ENCODE data around the gene DYRK2. TPM values are rescaled to one million over a fixed set of nuclear protein-coding genes. Genes with fewer than 3 reads are reported as not detected.

Gene DYRK2
- total and polyA plus RNA-seq, 4 donors, result 1.2 to 8.8 (median 4.9) TPM

- H3K9ac ChIP-seq (ENCODE audit: low read depth in 1 of 2, low read length in 2 of 2), result no peak overlapping the region
- H3K27ac ChIP-seq (ENCODE audit: low read depth in 1 of 2, low read length in 2 of 2), result no peak overlapping the region
- no peaks in the 10 kb centered on the region for H3K27me3 ChIP-seq (ENCODE audit: control insufficient read depth in 4 of 4, insufficient read depth in 4 of 4, low read length in 3 of 4)
- no peak overlapping the region for H3K4me3 ChIP-seq (ENCODE audit: low read depth in 1 of 3, low read length in 3 of 3)
- H3K9me3 ChIP-seq (ENCODE audit: control insufficient read depth in 4 of 4, low read length in 3 of 4), result no peaks in the 10 kb centered on the region
- no peaks in the 10 kb centered on the region for H3K36me3 ChIP-seq (ENCODE audit: control insufficient read depth in 4 of 4, insufficient read depth in 3 of 4, low read depth in 1 of 4, low read length in 3 of 4)
- DNase-seq (ENCODE audit: low spot score), result no peak
- WGBS, result 90% methylated on average over 4 of the region's 4 CpGs
- TF ChIP-seq HNF4A (conservative IDR thresholded peaks at IDR 0.05) (no peak), GABPA (IDR thresholded peaks at IDR 0.05 in 1 of 2, conservative IDR thresholded peaks at IDR 0.05 in 1 of 2) (no peak), RXRA (IDR thresholded peaks at IDR 0.05) (no peak), TAF1 (conservative IDR thresholded peaks at IDR 0.05) (no peak), HNF4G (IDR thresholded peaks at IDR 0.05) (no peak), EGR1 (IDR thresholded peaks at IDR 0.05; ENCODE audit: low read depth in 2 of 2) (no peak), NR2F2 (IDR thresholded peaks at IDR 0.05) (no peak), ZBTB33 (IDR thresholded peaks at IDR 0.05) (no peak), FOXA2 (IDR thresholded peaks at IDR 0.05) (no peak), CTCF (IDR thresholded peaks at IDR 0.05; ENCODE audit: low read depth, low read length, missing input control) (no peak), MAX (IDR thresholded peaks at IDR 0.05) (no peak), JUND (IDR thresholded peaks at IDR 0.05) (no peak), REST (IDR thresholded peaks at IDR 0.05) (no peak)
- H3K4me1 ChIP-seq (ENCODE audit: control insufficient read depth in 4 of 4, insufficient read depth in 4 of 4, low read length in 3 of 4), result no peaks in the 10 kb centered on the region
Measured at GRCh38 chr12:67621926-67622325, 26.6 kb upstream of the DYRK2 start.

GRCh38 chr12:67623259-67623658 is 25.3 kb upstream of the DYRK2 start:
- Histone ChIP-seq H3K9me3 (ENCODE audit: control insufficient read depth in 4 of 4, low read length in 3 of 4) (no peaks in the 10 kb centered on the region), H3K9ac (ENCODE audit: low read depth in 1 of 2, low read length in 2 of 2) (no peak overlapping the region), H3K4me1 (ENCODE audit: control insufficient read depth in 4 of 4, insufficient read depth in 4 of 4, low read length in 3 of 4) (no peaks in the 10 kb centered on the region), H3K27ac (ENCODE audit: low read depth in 1 of 2, low read length in 2 of 2) (no peak overlapping the region), H3K4me3 (ENCODE audit: low read depth in 1 of 3, low read length in 3 of 3) (no peak overlapping the region), H3K27me3 (ENCODE audit: control insufficient read depth in 4 of 4, insufficient read depth in 4 of 4, low read length in 3 of 4) (no peaks in the 10 kb centered on the region), H3K36me3 (ENCODE audit: control insufficient read depth in 4 of 4, insufficient read depth in 3 of 4, low read depth in 1 of 4, low read length in 3 of 4) (no peaks in the 10 kb centered on the region)
- TF ChIP-seq MAX (IDR thresholded peaks at IDR 0.05) (no peak), JUND (IDR thresholded peaks at IDR 0.05) (no peak), REST (IDR thresholded peaks at IDR 0.05) (no peak), TAF1 (conservative IDR thresholded peaks at IDR 0.05) (no peak), HNF4G (IDR thresholded peaks at IDR 0.05) (no peak), RXRA (IDR thresholded peaks at IDR 0.05) (no peak), ATF3 (IDR thresholded peaks at IDR 0.05) (no peak), EGR1 (IDR thresholded peaks at IDR 0.05; ENCODE audit: low read depth in 2 of 2) (no peak), NR2F2 (IDR thresholded peaks at IDR 0.05) (no peak), ZBTB33 (IDR thresholded peaks at IDR 0.05) (no peak), GABPA (IDR thresholded peaks at IDR 0.05 in 1 of 2, conservative IDR thresholded peaks at IDR 0.05 in 1 of 2) (no peak), SP1 (IDR thresholded peaks at IDR 0.05) (no peak)
- DNase-seq (ENCODE audit: low spot score), result no peak
- WGBS, result 86% methylated on average over 3 of the region's 3 CpGs

Data from liver (tissue), 9 donors.